GM18526 (cell line): Measurements from ENCODE around the gene TOPORS.

ENCODE experiments used
- POLR2A ChIP-seq: IDR thresholded peaks from 3 replicates; pipeline ENCODE4 v1.6.1; 2011; ENCODE audit not compliant: insufficient read length; ENCODE audit errors: extremely low read depth

Gene TOPORS

GRCh38 chr9:32552172-32552872 lies at the start of gene TOPORS, which contains the start of gene SMIM27:
Gene TOPORS (minus strand): TSS chr9:32552586. CDS start chr9:32552436, 150 bp downstream.
Gene SMIM27 (plus strand): TSS chr9:32552327. CDS start chr9:32552435, 108 bp downstream.
- peak; percentile 79 for TF ChIP-seq POLR2A

- no peak for TF ChIP-seq POLR2A
Observed at GRCh38 chr9:32596936-32597335, 44.5 kb upstream of the TOPORS start.

DNA sequence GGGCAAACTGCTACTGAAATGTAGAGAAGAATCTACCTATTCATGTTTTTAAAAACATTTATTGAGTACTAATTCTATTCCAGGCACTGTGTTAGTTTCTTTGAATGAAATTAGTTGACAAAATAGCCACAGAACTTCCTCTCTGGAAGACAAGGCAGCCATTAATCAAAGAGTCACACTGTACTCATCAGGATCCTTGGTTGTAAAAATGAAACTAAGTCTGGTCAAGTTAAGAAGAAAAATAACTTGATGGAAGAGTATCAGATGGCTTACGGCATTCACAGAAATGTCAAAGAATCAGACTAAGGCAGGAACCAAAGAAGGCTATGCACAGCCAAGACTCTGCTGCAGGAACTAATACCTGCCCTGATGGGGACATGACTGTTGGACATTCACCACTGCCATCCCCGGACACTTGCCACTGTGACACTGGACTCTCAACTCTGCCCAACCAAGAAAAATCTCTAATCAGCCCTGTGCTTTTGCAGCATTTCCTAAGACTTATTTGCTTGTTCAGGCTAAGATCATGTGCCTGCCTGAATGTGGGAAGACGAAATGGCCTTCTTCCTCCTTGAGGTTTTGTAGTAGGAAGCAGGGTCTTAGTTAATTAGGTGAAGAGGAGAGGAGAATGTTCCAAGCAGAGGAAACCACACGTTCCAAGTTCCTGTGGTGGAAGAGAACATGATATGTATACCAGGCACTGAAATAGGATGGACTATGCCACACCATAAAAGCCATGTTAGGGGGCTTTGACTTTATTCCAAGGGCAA lies 43.9 kb upstream of the TOPORS start:
- TF ChIP-seq POLR2A = no peak

GRCh38 chr9:32590898-32591297 lies 38.5 kb upstream of the TOPORS start:
- no peak for TF ChIP-seq POLR2A

- no peak for TF ChIP-seq POLR2A
Observed at GRCh38 chr9:32590476-32590875, 38.1 kb upstream of the TOPORS start.

DNA sequence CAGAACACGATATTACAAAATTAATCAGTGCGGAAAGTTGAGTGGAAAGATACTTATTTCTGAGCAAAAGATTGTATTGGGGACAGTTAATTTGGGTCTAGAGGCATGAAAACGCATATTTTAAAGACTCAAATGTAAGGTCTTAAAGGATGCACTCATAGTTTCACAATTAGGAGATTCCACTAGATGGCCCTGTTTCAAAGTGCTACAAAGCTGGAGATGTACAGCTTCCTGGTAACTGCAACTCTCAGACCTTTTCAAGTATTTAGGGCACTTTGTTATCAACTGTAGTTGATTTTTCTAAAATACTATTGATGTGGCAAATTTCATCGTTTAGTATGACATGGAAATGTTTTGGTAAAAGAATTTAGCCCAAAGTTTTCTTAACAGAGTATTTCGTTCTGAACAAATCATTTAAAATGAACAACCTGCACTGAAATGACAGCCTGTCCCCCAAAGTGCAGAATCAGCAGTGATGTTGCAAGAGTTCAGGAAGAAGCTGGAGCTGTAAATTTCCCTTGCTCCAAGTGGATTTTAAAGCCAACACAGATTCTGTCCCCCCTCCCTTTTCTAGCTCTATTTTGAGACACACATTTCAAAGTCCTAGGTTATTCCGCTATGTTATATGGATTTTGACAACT lies 36.8 kb upstream of the TOPORS start:
- TF ChIP-seq POLR2A = no peak

DNA sequence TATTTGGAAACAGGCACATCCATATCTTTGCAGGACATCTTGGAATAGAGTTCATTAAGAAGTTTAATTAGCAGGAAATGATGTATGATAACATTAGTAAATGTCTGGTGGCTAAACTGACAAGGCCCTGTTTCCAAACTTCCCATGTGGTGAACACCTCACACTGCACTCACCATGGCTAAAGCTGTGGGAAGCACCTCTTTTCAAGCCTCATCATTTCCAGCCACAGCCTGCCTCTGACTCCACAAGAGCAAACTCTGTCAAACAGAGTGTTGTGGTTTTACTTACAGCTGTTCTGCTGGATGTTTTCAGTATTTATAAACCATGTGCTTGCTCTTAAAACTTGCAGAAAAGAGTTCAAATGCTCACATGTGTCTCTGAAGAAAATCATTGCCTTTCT lies 35.5 kb upstream of the TOPORS start:
- TF ChIP-seq POLR2A = no peak

DNA sequence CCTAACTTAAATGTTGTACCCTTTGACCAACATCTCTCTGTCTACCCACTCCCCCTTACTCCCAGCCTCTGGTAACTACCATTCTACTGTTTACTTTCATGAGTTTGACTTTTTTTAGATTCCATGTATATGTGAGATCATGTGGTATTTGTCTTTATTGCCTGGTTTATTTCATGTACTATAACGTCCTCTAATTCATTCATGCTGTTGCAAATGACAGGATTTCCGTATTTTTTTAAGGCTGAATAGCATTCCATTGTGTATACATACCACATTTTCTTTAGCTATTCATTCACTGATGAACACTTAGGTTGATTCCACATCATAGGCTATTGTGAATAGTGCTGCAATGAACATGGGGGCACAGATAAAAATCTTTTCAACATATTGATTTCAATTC lies 32.4 kb upstream of the TOPORS start:
- no peak for TF ChIP-seq POLR2A

- TF ChIP-seq POLR2A = no peak
Observed at GRCh38 chr9:32581512-32582143, 29.2 kb upstream of the TOPORS start.

DNA sequence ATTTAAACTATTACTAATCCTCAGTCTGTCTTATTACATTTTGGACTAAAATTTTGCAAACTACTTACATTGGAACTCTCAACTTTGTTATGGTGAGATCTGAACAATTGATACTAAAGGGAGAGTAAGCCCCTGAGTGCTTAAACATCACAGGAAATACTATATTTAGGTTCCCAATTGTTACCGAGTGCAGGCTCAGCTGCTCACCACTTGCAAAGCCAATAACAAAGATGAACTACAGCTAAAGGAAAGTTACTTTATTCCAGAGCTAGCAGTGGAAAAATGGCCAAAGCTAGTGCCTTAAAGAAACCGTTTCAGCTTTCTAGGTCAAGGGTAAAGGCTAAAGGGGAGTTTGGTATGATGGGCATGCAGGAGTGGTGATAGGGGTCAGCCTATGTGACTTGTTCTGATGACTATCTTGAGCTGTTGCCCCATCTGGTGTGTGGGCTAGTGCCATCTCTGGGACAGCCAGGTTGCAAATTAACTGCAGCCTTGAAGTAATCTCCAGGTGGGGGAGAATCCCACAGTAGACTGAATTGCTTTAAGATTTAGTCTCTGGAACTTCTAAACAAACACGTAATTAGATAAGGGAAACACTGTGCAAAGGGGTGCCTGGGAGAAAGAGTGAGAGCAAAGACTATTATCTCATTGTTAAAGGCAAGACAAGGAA lies 28.4 kb upstream of the TOPORS start:
- TF ChIP-seq POLR2A = no peak

GRCh38 chr9:32579706-32580331 lies 27.4 kb upstream of the TOPORS start:
- no peak for TF ChIP-seq POLR2A

DNA sequence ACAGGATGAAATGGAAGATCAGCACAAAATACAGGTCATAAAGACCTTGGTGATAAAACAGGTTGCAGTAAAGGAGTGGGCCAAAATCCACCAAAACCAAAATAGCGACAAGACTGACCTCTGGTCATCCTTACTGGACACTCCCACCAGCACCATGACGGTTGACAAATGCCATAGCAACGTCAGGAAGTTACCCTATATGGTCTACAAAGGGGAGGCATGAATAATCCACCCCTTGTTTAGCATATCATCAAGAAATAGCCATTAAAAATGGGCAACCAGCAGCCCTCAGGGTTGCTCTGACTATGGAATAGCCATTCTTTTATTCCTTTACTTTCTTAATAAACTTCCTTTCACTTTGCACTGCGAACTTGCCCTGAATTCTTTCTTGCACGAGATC lies 26.6 kb upstream of the TOPORS start:
- no peak for TF ChIP-seq POLR2A

DNA sequence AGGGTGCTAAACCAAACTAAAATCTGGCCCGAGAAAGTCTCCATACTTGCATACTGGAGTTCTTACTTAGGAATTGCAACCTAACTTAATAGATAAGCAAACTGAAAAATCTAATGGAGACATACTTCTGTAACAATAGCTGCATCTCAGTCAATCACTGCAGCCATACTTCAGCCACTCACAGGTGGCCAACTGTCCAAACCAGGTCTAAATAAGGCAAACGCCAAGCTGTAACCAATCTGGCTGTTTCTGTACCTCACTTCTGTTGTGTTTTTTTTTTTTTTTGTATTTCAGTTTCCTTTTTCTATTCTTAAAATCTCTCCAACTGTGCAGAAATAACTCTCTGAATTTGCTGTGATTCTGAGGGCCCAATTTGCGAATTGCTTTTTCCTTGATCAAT lies 24.9 kb upstream of the TOPORS start:
- TF ChIP-seq POLR2A = no peak

- TF ChIP-seq POLR2A = no peak
Observed at GRCh38 chr9:32574858-32575257, 22.5 kb upstream of the TOPORS start.

GRCh38 chr9:32573821-32574220 lies 21.4 kb upstream of the TOPORS start:
- no peak for TF ChIP-seq POLR2A

- TF ChIP-seq POLR2A = peak; percentile 82
Observed at GRCh38 chr9:32572900-32573523, 20.6 kb upstream of the TOPORS start, which contains the start of gene NDUFB6. Gene NDUFB6 (minus strand): TSS chr9:32573159. CDS start chr9:32573060, 99 bp downstream.
